ENCODE measurements around the gene FAAH. TPM values are rescaled to one million over a fixed set of nuclear protein-coding genes. Genes with fewer than 3 reads are reported as not detected.

FAAH gene
- total RNA-seq, 2 donors from 2014 or later, result 6.3 to 10.5 TPM

DNA sequence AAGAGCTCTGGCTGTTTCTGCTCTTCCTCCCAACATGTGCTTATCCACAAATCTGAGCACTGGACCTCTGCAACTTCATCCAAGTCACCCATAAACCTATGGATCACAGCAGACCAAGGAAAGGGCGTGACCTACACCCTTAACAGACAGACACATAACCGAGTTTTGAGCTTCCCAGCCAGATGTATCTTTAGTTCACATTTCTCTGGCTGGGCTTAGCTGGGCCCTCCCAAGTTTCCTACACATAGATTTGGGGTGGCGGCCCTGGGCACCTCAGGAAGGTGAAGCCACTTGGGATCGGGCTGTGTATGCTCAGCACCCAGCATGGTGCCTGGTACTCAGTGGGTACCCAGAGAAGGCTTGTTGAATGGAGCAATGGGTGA lies 26.4 kb downstream of the FAAH start:
- no peak for DNase-seq (ENCODE audit: low spot score)
- Histone ChIP-seq H3K27me3 (no peaks in the 10 kb centered on the region), H3K27ac (no peak overlapping the region), H3K4me1 (no peaks in the 10 kb centered on the region), H3K36me3 (no peaks in the 10 kb centered on the region), H3K9me3 (no peaks in the 10 kb centered on the region), H3K4me3 (no peak overlapping the region)
- TF ChIP-seq, protein P1, sequence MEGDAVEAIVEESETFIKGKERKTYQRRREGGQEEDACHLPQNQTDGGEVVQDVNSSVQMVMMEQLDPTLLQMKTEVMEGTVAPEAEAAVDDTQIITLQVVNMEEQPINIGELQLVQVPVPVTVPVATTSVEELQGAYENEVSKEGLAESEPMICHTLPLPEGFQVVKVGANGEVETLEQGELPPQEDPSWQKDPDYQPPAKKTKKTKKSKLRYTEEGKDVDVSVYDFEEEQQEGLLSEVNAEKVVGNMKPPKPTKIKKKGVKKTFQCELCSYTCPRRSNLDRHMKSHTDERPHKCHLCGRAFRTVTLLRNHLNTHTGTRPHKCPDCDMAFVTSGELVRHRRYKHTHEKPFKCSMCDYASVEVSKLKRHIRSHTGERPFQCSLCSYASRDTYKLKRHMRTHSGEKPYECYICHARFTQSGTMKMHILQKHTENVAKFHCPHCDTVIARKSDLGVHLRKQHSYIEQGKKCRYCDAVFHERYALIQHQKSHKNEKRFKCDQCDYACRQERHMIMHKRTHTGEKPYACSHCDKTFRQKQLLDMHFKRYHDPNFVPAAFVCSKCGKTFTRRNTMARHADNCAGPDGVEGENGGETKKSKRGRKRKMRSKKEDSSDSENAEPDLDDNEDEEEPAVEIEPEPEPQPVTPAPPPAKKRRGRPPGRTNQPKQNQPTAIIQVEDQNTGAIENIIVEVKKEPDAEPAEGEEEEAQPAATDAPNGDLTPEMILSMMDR (IDR thresholded peaks at IDR 0.05), result no peak

DNA sequence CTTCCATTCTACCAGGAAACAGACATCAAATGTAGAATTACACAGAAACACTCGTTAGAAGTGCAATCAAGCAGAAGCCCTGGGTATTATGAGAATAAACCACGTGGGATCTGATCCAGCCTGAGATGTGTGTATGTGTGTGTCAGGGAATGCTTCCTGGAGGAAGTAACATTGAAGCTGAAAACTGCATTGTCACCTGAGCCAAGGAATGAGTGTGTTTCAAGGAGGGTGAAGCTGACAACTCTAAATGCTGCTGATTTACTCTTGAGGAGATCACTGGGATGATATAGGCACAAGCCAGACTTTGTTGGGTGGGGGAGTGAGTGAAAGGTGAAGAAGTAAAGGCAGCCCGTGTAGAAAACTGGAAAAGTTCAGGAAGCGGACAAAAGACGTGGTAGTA lies 27.6 kb downstream of the FAAH start:
- no peaks in the 10 kb centered on the region for H3K27me3 ChIP-seq
- no peak overlapping the region for H3K27ac ChIP-seq
- TF ChIP-seq, protein P1 (IDR thresholded peaks at IDR 0.05), result no peak
- no peaks in the 10 kb centered on the region for H3K36me3 ChIP-seq
- H3K4me1 ChIP-seq, result no peaks in the 10 kb centered on the region
- no peaks in the 10 kb centered on the region for H3K9me3 ChIP-seq
- no peak overlapping the region for H3K4me3 ChIP-seq
- DNase-seq (ENCODE audit: low spot score), result no peak

DNA sequence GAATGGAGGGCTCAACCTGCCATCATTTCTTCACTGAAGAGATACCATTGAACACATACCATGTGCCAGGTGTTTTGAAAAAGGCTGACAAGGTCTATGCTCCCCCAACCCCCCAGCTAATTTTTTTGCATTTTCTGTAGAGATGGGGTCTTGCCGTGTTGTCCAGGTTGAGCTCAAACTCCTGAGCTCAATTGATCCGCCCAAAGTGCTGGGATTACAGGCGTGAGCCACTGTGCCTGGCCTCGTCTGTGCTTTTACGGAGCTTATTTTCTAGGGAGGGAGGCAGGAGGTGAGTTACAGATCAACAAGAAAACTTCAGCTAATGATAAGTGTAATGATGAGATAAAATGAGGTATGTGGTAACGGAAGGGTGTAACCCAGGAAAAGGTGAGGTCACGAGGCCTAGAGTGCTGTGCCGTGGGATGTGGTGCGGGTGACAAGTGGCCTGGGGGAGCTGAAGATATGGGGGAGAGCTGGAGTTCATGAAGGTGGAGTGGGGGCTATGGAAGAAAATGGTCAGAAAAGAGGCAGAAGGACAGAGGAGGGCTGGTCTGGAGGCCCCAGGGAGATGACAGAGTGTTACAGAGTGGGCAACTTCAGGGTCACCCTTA lies 28.2 kb downstream of the FAAH start:
- Histone ChIP-seq H3K9me3 (no peaks in the 10 kb centered on the region), H3K4me1 (no peaks in the 10 kb centered on the region), H3K36me3 (no peaks in the 10 kb centered on the region), H3K4me3 (no peak overlapping the region), H3K27me3 (no peaks in the 10 kb centered on the region), H3K27ac (no peak overlapping the region)
- TF ChIP-seq, protein P1 (IDR thresholded peaks at IDR 0.05), result no peak
- DNase-seq (ENCODE audit: low spot score), result no peak

DNA sequence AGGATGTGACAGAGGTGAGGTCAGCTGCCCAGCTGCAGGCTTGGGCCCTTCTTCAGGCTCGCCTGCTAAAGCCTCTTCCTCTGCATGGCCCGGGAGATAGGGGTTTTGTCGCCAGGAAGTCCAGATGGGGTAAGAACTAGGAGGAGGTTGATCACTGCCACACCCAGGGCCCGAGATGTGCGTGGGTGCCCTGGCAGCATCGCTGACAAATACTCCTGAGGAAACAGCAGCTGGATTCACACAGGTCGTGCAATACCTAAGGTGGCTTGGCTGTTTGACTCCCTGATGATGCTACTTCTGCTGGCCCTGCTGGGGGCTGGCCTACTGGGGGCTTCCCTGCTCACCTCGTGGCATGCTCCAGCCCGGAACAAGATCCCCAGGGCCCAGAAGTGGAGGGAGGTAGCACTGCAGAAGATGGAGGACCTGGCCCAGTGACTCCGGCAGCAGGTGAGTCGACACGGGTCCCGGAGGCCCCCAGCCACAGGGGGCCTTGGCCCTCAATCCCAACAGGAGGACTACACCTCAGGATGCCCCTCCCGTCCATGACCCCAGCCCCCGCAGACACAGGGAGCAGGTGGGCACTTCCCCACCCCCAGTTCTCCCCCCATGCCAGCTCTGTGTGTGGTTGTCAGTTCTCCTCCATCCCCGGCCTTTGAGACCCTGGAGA lies 29.6 kb downstream of the FAAH start:
- Histone ChIP-seq H3K4me1 (no peaks in the 10 kb centered on the region), H3K36me3 (no peaks in the 10 kb centered on the region), H3K27ac (no peak overlapping the region), H3K4me3 (no peak overlapping the region), H3K27me3 (no peaks in the 10 kb centered on the region), H3K9me3 (no peaks in the 10 kb centered on the region)
- DNase-seq (ENCODE audit: low spot score), result no peak
- TF ChIP-seq, protein P1 (IDR thresholded peaks at IDR 0.05), result no peak

DNA sequence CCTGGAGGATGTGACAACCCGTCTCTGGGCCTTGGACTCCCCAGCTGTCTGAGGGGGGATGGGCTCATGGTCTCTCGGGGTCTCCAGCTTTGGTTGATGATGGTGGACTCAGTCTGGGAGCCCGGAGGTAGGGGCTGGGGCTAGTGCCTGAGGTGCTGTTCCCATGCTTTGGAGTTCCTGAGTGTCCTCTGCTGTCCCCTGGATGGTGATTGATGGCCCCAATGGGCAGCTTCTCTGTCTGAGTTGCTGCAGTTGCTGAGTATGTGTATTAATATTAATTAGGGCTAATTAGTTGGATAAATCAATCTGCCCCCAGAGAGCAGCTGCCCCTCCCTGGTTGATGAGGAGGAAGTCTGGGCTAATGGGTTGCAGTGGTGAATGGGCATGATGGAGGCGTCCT lies 30.6 kb downstream of the FAAH start:
- Histone ChIP-seq H3K27me3 (no peaks in the 10 kb centered on the region), H3K4me1 (no peaks in the 10 kb centered on the region), H3K36me3 (no peaks in the 10 kb centered on the region), H3K9me3 (no peaks in the 10 kb centered on the region), H3K27ac (no peak overlapping the region), H3K4me3 (no peak overlapping the region)
- no peak for DNase-seq (ENCODE audit: low spot score)
- TF ChIP-seq, protein P1 (IDR thresholded peaks at IDR 0.05), result no peak

DNA sequence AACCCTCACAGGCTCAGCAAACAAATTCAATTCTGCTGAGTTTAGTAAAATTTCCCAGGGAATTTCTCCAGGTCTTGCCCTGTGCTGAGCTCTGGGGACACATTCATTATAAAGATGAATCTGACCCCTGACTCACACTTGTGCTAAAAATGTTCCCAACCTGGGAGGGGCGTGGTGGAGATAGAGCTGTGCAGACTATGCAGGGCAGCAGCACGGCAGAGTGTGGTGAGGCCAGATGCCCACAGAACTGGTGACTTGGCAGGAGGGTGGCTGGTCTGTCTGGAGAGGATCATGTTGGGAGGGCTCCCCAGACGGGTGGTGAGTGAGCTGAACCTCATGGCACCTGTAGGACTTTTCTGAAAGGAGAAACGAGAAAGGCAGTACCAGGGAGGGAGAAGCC lies 31.6 kb downstream of the FAAH start:
- DNase-seq (ENCODE audit: low spot score), result no peak
- TF ChIP-seq, protein P1 (IDR thresholded peaks at IDR 0.05), result no peak
- Histone ChIP-seq H3K27me3 (no peaks in the 10 kb centered on the region), H3K36me3 (no peaks in the 10 kb centered on the region), H3K27ac (no peak overlapping the region), H3K4me3 (no peak overlapping the region), H3K9me3 (no peaks in the 10 kb centered on the region), H3K4me1 (no peaks in the 10 kb centered on the region)
